H1 (cell line): ENCODE measurements around the gene SKAP2. TPM values are rescaled to one million over a fixed set of nuclear protein-coding genes. Genes with fewer than 3 reads are reported as not detected.

ENCODE experiments used
- CTCF ChIA-PET: fragments of 300-600 bp; sonication (Branson Sonifier 250); formaldehyde crosslinking; loops from one replicate; lab custom pipeline; 2021; ENCODE audit not compliant: partially characterized antibody; lab: Charles Lee
- POLR2A ChIA-PET: fragments of 300-600 bp; sonication (Branson Sonifier 250); formaldehyde crosslinking; loops from one replicate; lab custom pipeline; 2021; ENCODE audit warnings: inconsistent platforms; ENCODE audit not compliant: partially characterized antibody; lab: Charles Lee
- DNase-seq, 2 experiments: peaks; one replicate each; pipeline versions ENCODE4 v3.0.0 to v3.0.0-alpha.2; 2010 to 2022; ENCODE audit warnings: low spot score in 2 of 2, low read depth in 1 of 2, mixed read lengths in 1 of 2
- FAIRE-seq: peaks from 2 replicates; lab custom pipeline; 2011; peaks lifted over from hg19 to GRCh38; lab: Jason Lieb, UNC
- H2AFZ ChIP-seq: 2 replicates; pipeline ENCODE4 v1.8.1; 2012; ENCODE audit warnings: low read length, inconsistent platforms
- H2AK5ac ChIP-seq: 2 replicates; pipeline ENCODE4 v1.6.1; 2013; ENCODE audit warnings: low read depth, low read length
- H2BK120ac ChIP-seq: replicated peaks from 2 replicates; pipeline ENCODE3; 2013; ENCODE audit warnings: low read depth, low read length, inconsistent platforms
- H2BK12ac ChIP-seq: 2 replicates; pipeline ENCODE4 v1.6.1; 2013; ENCODE audit warnings: low read depth, low read length
- H2BK15ac ChIP-seq: 2 replicates; pipeline ENCODE4 v1.6.1; 2013; ENCODE audit warnings: low read length
- H2BK20ac ChIP-seq: 2 replicates; pipeline ENCODE4 v1.6.1; 2013; ENCODE audit warnings: low read length
- H2BK5ac ChIP-seq: 2 replicates; pipeline ENCODE4 v1.6.1; 2013; ENCODE audit warnings: low read depth, low read length
- H3K14ac ChIP-seq: 2 replicates; pipeline ENCODE4 v1.6.1; 2013; ENCODE audit warnings: inconsistent platforms; ENCODE audit not compliant: insufficient read length
- H3K18ac ChIP-seq: 2 replicates; pipeline ENCODE4 v1.6.1; 2013; ENCODE audit warnings: low read length; ENCODE audit errors: extremely low read depth
- H3K23ac ChIP-seq: 2 replicates; pipeline ENCODE4 v1.6.1; 2013; ENCODE audit warnings: inconsistent platforms; ENCODE audit not compliant: insufficient read length
- H3K23me2 ChIP-seq: 2 replicates; pipeline ENCODE4 v1.6.1; 2013; ENCODE audit warnings: low read depth, low read length
- H3K27ac ChIP-seq: 2 replicates; pipeline ENCODE4 v1.6.1; 2011; ENCODE audit warnings: low read depth, low read length, inconsistent platforms
- H3K27me3 ChIP-seq, 4 experiments: replicated peaks in 1 of 4; 1 replicate in 1 of 4; 2 replicates in 3 of 4; pipeline versions ENCODE4 v1.6.1 to v1.8.1; 2011 to 2013; ENCODE audit warnings: low read length in 3 of 4, mild to moderate bottlenecking in 3 of 4, inconsistent platforms in 2 of 4, mixed read lengths in 2 of 4, moderate library complexity in 1 of 4; ENCODE audit not compliant: control insufficient read depth in 3 of 4, insufficient read depth in 3 of 4; ENCODE audit errors: extremely low read depth in 1 of 4
- H3K36me3 ChIP-seq, 4 experiments: 2 replicates each; pipeline versions ENCODE4 v1.6.1 to v1.8.1; 2011 to 2013; ENCODE audit warnings: mild to moderate bottlenecking in 4 of 4, low read length in 3 of 4, moderate library complexity in 2 of 4, control low read depth in 1 of 4, inconsistent platforms in 1 of 4; ENCODE audit not compliant: insufficient read depth in 4 of 4, control insufficient read depth in 2 of 4
- H3K4ac ChIP-seq: replicated peaks from 2 replicates; pipeline ENCODE3; 2013; ENCODE audit warnings: low read length, low read depth, mixed read lengths, inconsistent platforms; ENCODE audit not compliant: insufficient read length
- H3K4me1 ChIP-seq, 4 experiments: replicated peaks in 1 of 4; 1 replicate in 1 of 4; 2 replicates in 3 of 4; pipeline versions ENCODE4 v1.6.1 to v1.8.1; 2011 to 2013; ENCODE audit warnings: low read length in 3 of 4, inconsistent platforms in 2 of 4, mixed read lengths in 1 of 4; ENCODE audit not compliant: insufficient read depth in 4 of 4, control insufficient read depth in 3 of 4
- H3K4me2 ChIP-seq, 2 experiments: 2 replicates each; pipeline versions ENCODE4 v1.6.1 to v1.8.1; 2011 to 2013; ENCODE audit warnings: low read depth in 2 of 2, low read length in 2 of 2, control low read depth in 1 of 2, inconsistent platforms in 1 of 2, mild to moderate bottlenecking in 1 of 2; ENCODE audit not compliant: insufficient read depth in 1 of 2
- H3K4me3 ChIP-seq, 4 experiments: fragments of 200-600, 300-600 bp in 1 of 4; sonication (generic), shearing (Covaris generic), sonication (Bioruptor Twin) in 1 of 4; 2 replicates each; pipeline versions ENCODE4 v1.5.1 to v1.8.1; 2011 to 2016; ENCODE audit warnings: low read length in 4 of 4, low read depth in 3 of 4, control low read depth in 2 of 4, inconsistent platforms in 2 of 4, mild to moderate bottlenecking in 2 of 4, mixed read lengths in 1 of 4, moderate library complexity in 1 of 4; ENCODE audit not compliant: insufficient read depth in 2 of 4; ENCODE audit errors: extremely low read depth in 1 of 4
- H3K56ac ChIP-seq: replicated peaks from 2 replicates; pipeline ENCODE3; 2013; ENCODE audit warnings: low read depth, mild to moderate bottlenecking, mixed read lengths, low read length, inconsistent platforms; ENCODE audit not compliant: insufficient read length
- H3K79me1 ChIP-seq: 2 replicates; pipeline ENCODE4 v1.6.1; 2013; ENCODE audit warnings: low read depth, low read length, control low read depth
- H3K79me2 ChIP-seq, 2 experiments: 2 replicates each; pipeline versions ENCODE4 v1.6.1 to v1.8.1; 2012 to 2013; ENCODE audit warnings: low read length in 2 of 2, mild to moderate bottlenecking in 2 of 2, inconsistent platforms in 1 of 2; ENCODE audit not compliant: insufficient read depth in 2 of 2, control insufficient read depth in 1 of 2
- H3K9ac ChIP-seq, 4 experiments: replicated peaks in 1 of 4; 1 replicate in 1 of 4; 2 replicates in 3 of 4; pipeline versions ENCODE4 v1.6.1 to v1.8.1; 2011 to 2013; ENCODE audit warnings: low read depth in 3 of 4, low read length in 3 of 4, control low read depth in 2 of 4, mild to moderate bottlenecking in 2 of 4, moderate library complexity in 2 of 4, inconsistent platforms in 1 of 4; ENCODE audit errors: extremely low read depth in 1 of 4
- H3K9me3 ChIP-seq, 2 experiments: 2 replicates each; pipeline versions ENCODE4 v1.6.1 to v1.8.1; 2012 to 2013; ENCODE audit warnings: mild to moderate bottlenecking in 2 of 2, moderate library complexity in 2 of 2, control low read depth in 1 of 2, inconsistent platforms in 1 of 2, low read depth in 1 of 2, low read length in 1 of 2, mixed read lengths in 1 of 2; ENCODE audit not compliant: insufficient read depth in 2 of 2
- H4K20me1 ChIP-seq, 2 experiments: replicated peaks in 1 of 2; 2 replicates each; pipeline versions ENCODE3 to v1.8.1; 2011 to 2013; ENCODE audit warnings: inconsistent platforms in 2 of 2, low read length in 2 of 2, mild to moderate bottlenecking in 1 of 2; ENCODE audit not compliant: insufficient read depth in 2 of 2, control insufficient read depth in 1 of 2
- H4K5ac ChIP-seq: 2 replicates; pipeline ENCODE4 v1.6.1; 2013; ENCODE audit warnings: low read length, low read depth, mixed read lengths, inconsistent platforms; ENCODE audit not compliant: insufficient read length
- H4K8ac ChIP-seq: 2 replicates; pipeline ENCODE4 v1.8.0; 2013; ENCODE audit warnings: mild to moderate bottlenecking, moderate library complexity, low read length, inconsistent platforms; ENCODE audit not compliant: insufficient read depth; ENCODE audit errors: extremely low read depth
- H4K91ac ChIP-seq: replicated peaks from 2 replicates; pipeline ENCODE3; 2013; ENCODE audit warnings: low read length, mixed read lengths, inconsistent platforms; ENCODE audit not compliant: insufficient read length
- ASH2L ChIP-seq: fragments of 200-600, 300-600 bp; sonication (generic); IDR thresholded peaks from one replicate; pipeline ENCODE4 v1.7.1; 2017; ENCODE audit warnings: low read length
- BACH1 ChIP-seq: IDR thresholded peaks from 2 replicates; pipeline ENCODE4 v1.6.1; 2012; ENCODE audit warnings: low read length, improper control_type of control experiment
- BRCA1 ChIP-seq: IDR thresholded peaks from 2 replicates; pipeline ENCODE4 v1.6.1; 2012; ENCODE audit warnings: low read depth, low read length, improper control_type of control experiment
- CBX5 ChIP-seq: fragments of 300-800, 300-1000 bp; sonication (generic); IDR thresholded peaks from 2 replicates; pipeline ENCODE4 v1.7.1; 2016; ENCODE audit warnings: antibody characterized with exemption, low read length, low read depth
- CBX8 ChIP-seq: fragments of 300-800, 300-1000 bp; sonication (generic); IDR thresholded peaks from 2 replicates; pipeline ENCODE4 v1.7.1; 2016; ENCODE audit warnings: low read depth, low read length, borderline replicate concordance
- CREB1 ChIP-seq: IDR thresholded peaks from 2 replicates; pipeline ENCODE4 v1.6.1; 2012; ENCODE audit warnings: inconsistent platforms
- CTBP2 ChIP-seq: IDR thresholded peaks from 2 replicates; pipeline ENCODE4 v1.7.0; 2011; ENCODE audit warnings: borderline replicate concordance, mild to moderate bottlenecking, moderate library complexity, mixed read lengths, low read length; ENCODE audit not compliant: insufficient read depth, insufficient read length
- EGR1 ChIP-seq: IDR thresholded peaks from 2 replicates; pipeline ENCODE4 v1.6.1; 2011; ENCODE audit warnings: low read depth, low read length, borderline replicate concordance
- EP300 ChIP-seq, 2 experiments: IDR thresholded peaks; 1 replicate in 1 of 2; 2 replicates in 1 of 2; pipeline ENCODE4 v1.6.1; 2011 to 2012; ENCODE audit warnings: low read depth in 2 of 2, low read length in 2 of 2, mild to moderate bottlenecking in 2 of 2, borderline replicate concordance in 1 of 2, inconsistent platforms in 1 of 2, moderate library complexity in 1 of 2
- JUND ChIP-seq: IDR thresholded peaks from 2 replicates; pipeline ENCODE4 v1.6.1; 2011; ENCODE audit warnings: mild to moderate bottlenecking, improper control_type of control experiment, low read length
- PHF8 ChIP-seq: fragments of 200-600 bp; sonication (generic); conservative IDR thresholded peaks from 2 replicates; pipeline ENCODE4 v1.7.1; 2012; ENCODE audit warnings: low read depth, mild to moderate bottlenecking, inconsistent platforms, low read length, moderate library complexity
- POLR2A ChIP-seq, 2 experiments: IDR thresholded peaks; 1 replicate in 1 of 2; 2 replicates in 1 of 2; pipeline ENCODE4 v1.6.1; 2011; ENCODE audit warnings: low read depth in 2 of 2, low read length in 2 of 2, mild to moderate bottlenecking in 2 of 2; ENCODE audit errors: control extremely low read depth in 1 of 2
- TAF7 ChIP-seq: optimal IDR thresholded peaks from 2 replicates; pipeline ENCODE3; 2011; ENCODE audit warnings: low read depth, mild to moderate bottlenecking, inconsistent platforms, low read length, moderate library complexity, borderline replicate concordance
- TBP ChIP-seq: IDR thresholded peaks from 2 replicates; pipeline ENCODE4 v1.6.1; 2011; ENCODE audit warnings: low read depth, low read length, improper control_type of control experiment
- YY1 ChIP-seq: IDR thresholded peaks from 2 replicates; pipeline ENCODE4 v1.6.1; 2011; ENCODE audit warnings: low read depth, mild to moderate bottlenecking, low read length
- polyA plus RNA-seq, 7 experiments: library from polyadenylated mRNA; depleted of rRNA in 3 of 7; stranded (reverse) in 5 of 7; unstranded in 2 of 7; fragments of >200 nt in 5 of 7; fragments of 200-250 nt in 2 of 7; gene quantifications; 1 replicate in 5 of 7; 2 replicates in 1 of 7; 4 replicates in 1 of 7; pipeline versions ENCODE4 v1.2.1 to v1.2.3, GENCODE V29; 2011 to 2013; ENCODE audit warnings: missing spikeins in 2 of 7, mixed read lengths in 2 of 7
- total RNA-seq: library from RNA; stranded (reverse); fragmentation: NEBNext Ultra II Directional; extraction: Animal tissue kit (Norgen Biotek cat#: 25700); gene quantifications from 2 replicates; pipeline ENCODE4 v1.2.1, GENCODE V29; 2021

Gene SKAP2
- total and polyA plus RNA-seq, 2 of the 8 experiments (the other 6 are each of a cell fraction or from before 2014, with no cell fraction given), result 0.53 to 5.1 TPM

GRCh38 chr7:26912338-26912737 is 47.9 kb upstream of the SKAP2 start:
- no peak overlapping the region for H3K9ac ChIP-seq
- H2BK20ac ChIP-seq, result no peak overlapping the region
- no peaks in the 10 kb centered on the region; the same call in 1 of the 2 replicates for H3K23me2 ChIP-seq
- H4K91ac ChIP-seq, result no peak overlapping the region
- H3K4me1 ChIP-seq, result no peaks in the 10 kb centered on the region
- no peak overlapping the region for H3K14ac ChIP-seq
- H2BK5ac ChIP-seq, result no peak overlapping the region
- no peak overlapping the region for H3K23ac ChIP-seq
- H3K27me3 ChIP-seq, result no peaks in the 10 kb centered on the region
- no peak overlapping the region for H4K5ac ChIP-seq
- H3K56ac ChIP-seq, result no peak overlapping the region
- no peak for TF ChIP-seq JUND
- no peak for TF ChIP-seq TAF7
- no peak for TF ChIP-seq BACH1
- TF ChIP-seq TBP, result no peak
- no peak for TF ChIP-seq EGR1
- no peak for TF ChIP-seq CTBP2
- no peak for TF ChIP-seq POLR2A (IDR thresholded peaks at IDR 0.05; ENCODE audit: control extremely low read depth in 1 of 2, low read depth in 2 of 2, low read length in 2 of 2)
- TF ChIP-seq EP300 (IDR thresholded peaks at IDR 0.05; ENCODE audit: borderline replicate concordance in 1 of 2, low read depth in 2 of 2, low read length in 2 of 2), result no peak
- no peak for TF ChIP-seq YY1
- no peak for TF ChIP-seq BRCA1
- TF ChIP-seq ASH2L, result no peak
- no peak for TF ChIP-seq CREB1
- no peak for TF ChIP-seq CBX8
- no peak for TF ChIP-seq PHF8
- TF ChIP-seq CBX5, result no peak
- H2AK5ac ChIP-seq, result no peak overlapping the region
- H3K4me3 ChIP-seq, result no peak overlapping the region
- H2BK15ac ChIP-seq, result no peak overlapping the region
- H3K18ac ChIP-seq, result no peak overlapping the region
- no peaks in the 10 kb centered on the region for H3K79me1 ChIP-seq
- no peaks in the 10 kb centered on the region for H3K79me2 ChIP-seq
- H2BK12ac ChIP-seq, result no peak overlapping the region
- no peak overlapping the region for H2AFZ ChIP-seq
- H2BK120ac ChIP-seq, result no peak overlapping the region
- no peak overlapping the region for H4K8ac ChIP-seq
- no peak for DNase-seq
- no peak overlapping the region for H3K4ac ChIP-seq
- ChIA-PET POLR2A (no interaction called here), CTCF (no interaction called here)
- H3K36me3 ChIP-seq, result no peaks in the 10 kb centered on the region
- H3K4me2 ChIP-seq, result no peak overlapping the region
- H4K20me1 ChIP-seq, result no peaks in the 10 kb centered on the region
- no peak for FAIRE-seq
- H3K27ac ChIP-seq, result no peak overlapping the region
- H3K9me3 ChIP-seq, result no peaks in the 10 kb centered on the region
